GM23338 (cell line): ENCODE results near the gene WNT1. TPM values are rescaled to one million over a fixed set of nuclear protein-coding genes. Genes with fewer than 3 reads are reported as not detected.

Source experiments
- ATAC-seq: fragments of 200-7000 bp; cut with Tn5 transposase; 3 replicates; pipeline ENCODE4 v1.9.1; 2020
- DNase-seq: peaks from one replicate; pipeline ENCODE4 v3.0.0-alpha.2; 2015; ENCODE audit warnings: low spot score
- H2AFZ ChIP-seq: fragments of 200-600 bp; sonication (generic); 2 replicates; pipeline ENCODE4 v1.8.0; 2016; ENCODE audit warnings: antibody characterized with exemption, mild to moderate bottlenecking, moderate library complexity
- H3F3A ChIP-seq: fragments of 200-600 bp; sonication (generic); replicated peaks from 2 replicates; pipeline ENCODE4 v1.8.0; 2017; ENCODE audit warnings: antibody characterized with exemption, mixed run types, low read depth
- H3K27ac ChIP-seq: fragments of 200-600 bp; sonication (generic); 2 replicates; pipeline ENCODE4 v1.6.1; 2016; ENCODE audit warnings: low read depth
- H3K27me3 ChIP-seq: fragments of 200-600 bp; sonication (generic); 2 replicates; pipeline ENCODE4 v1.8.0; 2016; ENCODE audit warnings: mild to moderate bottlenecking, mixed run types, moderate library complexity; ENCODE audit not compliant: insufficient read depth
- H3K36me3 ChIP-seq: fragments of 200-600 bp; sonication (generic); 2 replicates; pipeline ENCODE4 v1.8.0; 2016; ENCODE audit warnings: mild to moderate bottlenecking; ENCODE audit not compliant: insufficient read depth
- H3K4me1 ChIP-seq: fragments of 200-600 bp; sonication (generic); 2 replicates; pipeline ENCODE4 v1.8.0; 2016; ENCODE audit warnings: mild to moderate bottlenecking, moderate library complexity; ENCODE audit not compliant: insufficient read depth
- H3K4me2 ChIP-seq: fragments of 200-600 bp; sonication (generic); 2 replicates; pipeline ENCODE4 v1.7.1; 2017; ENCODE audit warnings: mixed run types
- H3K4me3 ChIP-seq: fragments of 200-600 bp; sonication (generic); 2 replicates; pipeline ENCODE4 v1.6.1; 2016; ENCODE audit warnings: mixed run types
- H3K79me2 ChIP-seq: fragments of 200-600 bp; sonication (generic); replicated peaks from 2 replicates; pipeline ENCODE4 v1.8.0; 2017; ENCODE audit warnings: mild to moderate bottlenecking; ENCODE audit not compliant: insufficient read depth
- H3K9me2 ChIP-seq: fragments of 200-600 bp; sonication (generic); 2 replicates; pipeline ENCODE4 v1.8.0; 2017; ENCODE audit not compliant: insufficient read depth
- H4K20me1 ChIP-seq: fragments of 200-600 bp; sonication (generic); replicated peaks from 2 replicates; pipeline ENCODE4 v1.8.0; 2017; ENCODE audit warnings: mild to moderate bottlenecking; ENCODE audit not compliant: insufficient read depth
- H3K27ac Mint-ChIP-seq: 2 replicates; pipeline ENCODE4 v1.8.0; 2020; ENCODE audit warnings: inconsistent platforms, mild to moderate bottlenecking, moderate library complexity, mixed read lengths
- H3K27me3 Mint-ChIP-seq: 3 replicates; pipeline ENCODE4 v1.8.0; 2022; ENCODE audit warnings: low read depth, mild to moderate bottlenecking, moderate library complexity, mixed read lengths, inconsistent platforms; ENCODE audit not compliant: insufficient read depth, poor library complexity
- H3K36me3 Mint-ChIP-seq: 3 replicates; pipeline ENCODE4 v1.8.0; 2021; ENCODE audit warnings: low read depth, mild to moderate bottlenecking, inconsistent platforms, moderate library complexity, mixed read lengths
- H3K4me1 Mint-ChIP-seq: 3 replicates; pipeline ENCODE4 v1.8.0; 2020; ENCODE audit warnings: mild to moderate bottlenecking, inconsistent platforms, mixed read lengths
- H3K4me3 Mint-ChIP-seq: 3 replicates; pipeline ENCODE4 v1.8.0; 2021; ENCODE audit warnings: moderate library complexity, mild to moderate bottlenecking, inconsistent platforms, mixed read lengths
- H3K9me3 Mint-ChIP-seq: 3 replicates; pipeline ENCODE4 v1.8.0; 2020; ENCODE audit warnings: moderate library complexity, mild to moderate bottlenecking, inconsistent platforms, mixed read lengths
- CREB1 ChIP-seq: fragments of 250-450 bp; sonication (Bioruptor Pico); IDR thresholded peaks from 2 replicates; pipeline ENCODE4 v1.5.0; 2020; ENCODE audit warnings: low read depth, mild to moderate bottlenecking, moderate library complexity
- EZH2 ChIP-seq: fragments of 200-600 bp; sonication (generic); IDR thresholded peaks from one replicate; pipeline ENCODE4 v1.8.0; 2017; ENCODE audit warnings: antibody characterized with exemption, mild to moderate bottlenecking, low read depth; ENCODE audit not compliant: unreplicated experiment
- POLR2AphosphoS5 ChIP-seq: IDR thresholded peaks from 2 replicates; pipeline ENCODE4 v1.6.1; 2016; ENCODE audit warnings: antibody characterized with exemption, low read depth
- polyA plus RNA-seq: library from polyadenylated mRNA; unstranded; fragments of >200 nt; fragmentation: Nextera tagmentation; extraction: Ambion mirVana; gene quantifications from 2 replicates; pipeline ENCODE4 v1.2.1, GENCODE V29; 2016
- total RNA-seq: library from RNA; depleted of rRNA; stranded (reverse); fragments of >200 nt; shearing (Covaris generic); gene quantifications from 2 replicates; pipeline ENCODE4 v1.2.3, GENCODE V29; 2014
- TF ChIP-seq, protein P1 (sequence below): IDR thresholded peaks from 2 replicates; pipeline ENCODE4 v1.6.1; 2016; ENCODE audit warnings: antibody characterized with exemption
- TF ChIP-seq, protein P2 (sequence below): fragments of 250-450 bp; sonication (Bioruptor Pico); IDR thresholded peaks from 2 replicates; pipeline ENCODE4 v1.5.0; 2020; ENCODE audit warnings: mild to moderate bottlenecking, moderate library complexity

WNT1 gene
- total and polyA plus RNA-seq, 2 experiments from 2014 or later = not detected

DNA sequence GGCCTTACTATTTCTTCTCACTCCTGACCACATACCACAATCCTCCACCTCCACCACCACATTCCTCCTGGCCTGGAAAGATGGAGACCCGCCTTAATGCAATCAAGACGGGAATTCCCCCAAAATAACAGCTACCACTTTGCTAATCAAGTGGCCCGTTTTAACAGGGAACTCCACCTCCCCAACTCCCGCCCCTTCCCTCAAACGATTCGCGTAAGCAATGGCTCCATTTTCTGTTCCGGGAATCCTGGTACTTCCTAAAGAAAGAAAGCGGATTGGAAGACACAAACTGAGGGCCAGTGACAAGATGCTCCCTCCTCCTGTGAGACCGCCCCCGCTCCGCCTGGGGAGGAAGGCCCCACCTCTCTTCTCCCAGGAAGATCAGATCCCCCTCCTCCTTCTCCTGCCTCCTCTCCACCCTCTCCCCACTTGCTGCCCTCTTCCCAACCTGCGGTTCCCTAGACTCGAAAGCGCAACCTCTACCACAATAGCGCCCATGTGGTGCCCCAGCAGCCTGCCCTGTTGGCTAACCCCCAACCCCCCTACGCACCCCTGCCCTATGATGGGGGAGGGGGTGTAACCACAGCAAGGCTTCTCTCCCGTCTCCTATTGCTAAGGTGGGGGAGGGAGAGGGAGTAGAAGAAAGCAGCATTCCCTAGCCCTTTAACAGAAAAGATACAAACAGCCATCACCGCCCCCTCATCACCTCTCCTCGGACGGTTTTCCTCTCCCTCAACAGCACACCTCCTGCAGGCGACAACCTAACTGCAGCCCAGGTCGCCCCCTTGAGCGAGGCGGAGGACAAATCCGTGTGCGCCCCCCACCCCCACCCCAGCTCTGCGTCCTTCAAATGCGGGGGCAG is 21.6 kb upstream of the WNT1 start (continued):
- TF ChIP-seq, protein P1, sequence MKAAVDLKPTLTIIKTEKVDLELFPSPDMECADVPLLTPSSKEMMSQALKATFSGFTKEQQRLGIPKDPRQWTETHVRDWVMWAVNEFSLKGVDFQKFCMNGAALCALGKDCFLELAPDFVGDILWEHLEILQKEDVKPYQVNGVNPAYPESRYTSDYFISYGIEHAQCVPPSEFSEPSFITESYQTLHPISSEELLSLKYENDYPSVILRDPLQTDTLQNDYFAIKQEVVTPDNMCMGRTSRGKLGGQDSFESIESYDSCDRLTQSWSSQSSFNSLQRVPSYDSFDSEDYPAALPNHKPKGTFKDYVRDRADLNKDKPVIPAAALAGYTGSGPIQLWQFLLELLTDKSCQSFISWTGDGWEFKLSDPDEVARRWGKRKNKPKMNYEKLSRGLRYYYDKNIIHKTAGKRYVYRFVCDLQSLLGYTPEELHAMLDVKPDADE = 0 out of 2 replicates have a peak, but pooled peaks have one; percentile 42
- no peak for TF ChIP-seq EZH2

DNA sequence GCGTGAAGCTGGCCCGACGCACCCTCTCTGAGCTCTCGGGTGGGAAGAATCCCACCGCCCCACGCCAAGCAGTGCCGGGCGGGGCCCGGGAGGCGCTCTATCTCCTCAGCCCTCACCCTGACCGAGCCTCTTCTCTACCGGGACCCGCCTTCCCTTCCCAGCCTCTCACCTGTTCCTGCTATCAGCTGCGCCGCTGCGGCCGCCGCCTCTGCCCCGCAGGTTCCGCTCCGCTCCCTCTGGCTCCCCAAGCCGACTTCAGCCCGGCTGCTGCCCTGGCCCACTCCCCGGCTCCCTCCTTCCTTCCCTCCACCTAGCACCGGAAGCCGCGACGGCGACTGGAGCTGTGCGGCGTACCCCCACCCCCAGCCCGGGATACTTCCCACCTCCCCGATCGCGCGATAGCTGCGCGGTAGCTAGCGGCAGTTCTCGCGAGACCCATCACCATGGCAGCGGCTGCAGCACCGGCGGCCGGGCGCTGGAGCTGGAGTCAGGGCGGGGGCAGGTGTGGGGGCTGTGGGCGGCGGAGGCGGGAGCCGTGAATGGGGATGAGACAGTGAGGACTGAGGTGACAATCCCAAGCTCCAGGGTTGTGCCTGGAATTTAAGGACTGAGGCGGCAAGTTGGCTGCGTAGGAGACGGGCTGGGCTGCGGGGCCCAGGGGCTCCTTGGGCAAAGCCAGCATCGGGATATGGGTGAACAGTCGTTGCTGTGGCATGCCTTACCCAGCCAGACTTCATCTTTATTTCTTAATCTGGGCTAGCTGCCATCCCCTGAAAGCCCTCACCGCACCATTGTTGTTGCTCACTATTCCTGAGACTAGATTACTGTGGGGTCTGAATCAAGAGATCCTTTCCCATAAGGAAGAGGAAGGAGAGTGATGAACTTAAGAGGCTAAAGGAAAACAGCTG is 20.7 kb upstream of the WNT1 start, which contains the start of gene ARF3:
Gene ARF3 (minus strand): TSS at position 347 of the 908 bp plus-strand sequence. CDS start 16,392 bp downstream, outside the sequence.
- Histone ChIP-seq H4K20me1 (peaks cover 35% of the 10 kb centered on the region), H3F3A (0 out of 2 replicates have a peak, but pooled peaks cover 2% of the 10 kb centered on the region), H3K27ac (peak within 1 kb of the TSS; percentile 92), H3K9me2 (no peaks in the 10 kb centered on the region), H3K36me3 (peaks cover 11% of the 10 kb centered on the region; the same call in 1 of the 2 replicates), H3K27me3 (no peaks in the 10 kb centered on the region), H3K4me2 (peak within 1 kb of the TSS; percentile 88), H3K4me1 (peaks cover 15% of the 10 kb centered on the region), H3K4me3 (peak within 1 kb of the TSS; percentile 87), H2AFZ (peak within 1 kb of the TSS; percentile 99), H3K79me2 (peaks cover 44% of the 10 kb centered on the region)
- H3K36me3 Mint-ChIP-seq = peaks cover 31% of the 10 kb centered on the region
- DNase-seq = peak; percentile 99
- TF ChIP-seq, protein P1 = peak; percentile 58
- TF ChIP-seq POLR2AphosphoS5 (peak; percentile 80), CREB1 (CRISPR knock-in tag) (0 out of 2 replicates have a peak, but pooled peaks have one; percentile 28)
- TF ChIP-seq, protein P2, sequence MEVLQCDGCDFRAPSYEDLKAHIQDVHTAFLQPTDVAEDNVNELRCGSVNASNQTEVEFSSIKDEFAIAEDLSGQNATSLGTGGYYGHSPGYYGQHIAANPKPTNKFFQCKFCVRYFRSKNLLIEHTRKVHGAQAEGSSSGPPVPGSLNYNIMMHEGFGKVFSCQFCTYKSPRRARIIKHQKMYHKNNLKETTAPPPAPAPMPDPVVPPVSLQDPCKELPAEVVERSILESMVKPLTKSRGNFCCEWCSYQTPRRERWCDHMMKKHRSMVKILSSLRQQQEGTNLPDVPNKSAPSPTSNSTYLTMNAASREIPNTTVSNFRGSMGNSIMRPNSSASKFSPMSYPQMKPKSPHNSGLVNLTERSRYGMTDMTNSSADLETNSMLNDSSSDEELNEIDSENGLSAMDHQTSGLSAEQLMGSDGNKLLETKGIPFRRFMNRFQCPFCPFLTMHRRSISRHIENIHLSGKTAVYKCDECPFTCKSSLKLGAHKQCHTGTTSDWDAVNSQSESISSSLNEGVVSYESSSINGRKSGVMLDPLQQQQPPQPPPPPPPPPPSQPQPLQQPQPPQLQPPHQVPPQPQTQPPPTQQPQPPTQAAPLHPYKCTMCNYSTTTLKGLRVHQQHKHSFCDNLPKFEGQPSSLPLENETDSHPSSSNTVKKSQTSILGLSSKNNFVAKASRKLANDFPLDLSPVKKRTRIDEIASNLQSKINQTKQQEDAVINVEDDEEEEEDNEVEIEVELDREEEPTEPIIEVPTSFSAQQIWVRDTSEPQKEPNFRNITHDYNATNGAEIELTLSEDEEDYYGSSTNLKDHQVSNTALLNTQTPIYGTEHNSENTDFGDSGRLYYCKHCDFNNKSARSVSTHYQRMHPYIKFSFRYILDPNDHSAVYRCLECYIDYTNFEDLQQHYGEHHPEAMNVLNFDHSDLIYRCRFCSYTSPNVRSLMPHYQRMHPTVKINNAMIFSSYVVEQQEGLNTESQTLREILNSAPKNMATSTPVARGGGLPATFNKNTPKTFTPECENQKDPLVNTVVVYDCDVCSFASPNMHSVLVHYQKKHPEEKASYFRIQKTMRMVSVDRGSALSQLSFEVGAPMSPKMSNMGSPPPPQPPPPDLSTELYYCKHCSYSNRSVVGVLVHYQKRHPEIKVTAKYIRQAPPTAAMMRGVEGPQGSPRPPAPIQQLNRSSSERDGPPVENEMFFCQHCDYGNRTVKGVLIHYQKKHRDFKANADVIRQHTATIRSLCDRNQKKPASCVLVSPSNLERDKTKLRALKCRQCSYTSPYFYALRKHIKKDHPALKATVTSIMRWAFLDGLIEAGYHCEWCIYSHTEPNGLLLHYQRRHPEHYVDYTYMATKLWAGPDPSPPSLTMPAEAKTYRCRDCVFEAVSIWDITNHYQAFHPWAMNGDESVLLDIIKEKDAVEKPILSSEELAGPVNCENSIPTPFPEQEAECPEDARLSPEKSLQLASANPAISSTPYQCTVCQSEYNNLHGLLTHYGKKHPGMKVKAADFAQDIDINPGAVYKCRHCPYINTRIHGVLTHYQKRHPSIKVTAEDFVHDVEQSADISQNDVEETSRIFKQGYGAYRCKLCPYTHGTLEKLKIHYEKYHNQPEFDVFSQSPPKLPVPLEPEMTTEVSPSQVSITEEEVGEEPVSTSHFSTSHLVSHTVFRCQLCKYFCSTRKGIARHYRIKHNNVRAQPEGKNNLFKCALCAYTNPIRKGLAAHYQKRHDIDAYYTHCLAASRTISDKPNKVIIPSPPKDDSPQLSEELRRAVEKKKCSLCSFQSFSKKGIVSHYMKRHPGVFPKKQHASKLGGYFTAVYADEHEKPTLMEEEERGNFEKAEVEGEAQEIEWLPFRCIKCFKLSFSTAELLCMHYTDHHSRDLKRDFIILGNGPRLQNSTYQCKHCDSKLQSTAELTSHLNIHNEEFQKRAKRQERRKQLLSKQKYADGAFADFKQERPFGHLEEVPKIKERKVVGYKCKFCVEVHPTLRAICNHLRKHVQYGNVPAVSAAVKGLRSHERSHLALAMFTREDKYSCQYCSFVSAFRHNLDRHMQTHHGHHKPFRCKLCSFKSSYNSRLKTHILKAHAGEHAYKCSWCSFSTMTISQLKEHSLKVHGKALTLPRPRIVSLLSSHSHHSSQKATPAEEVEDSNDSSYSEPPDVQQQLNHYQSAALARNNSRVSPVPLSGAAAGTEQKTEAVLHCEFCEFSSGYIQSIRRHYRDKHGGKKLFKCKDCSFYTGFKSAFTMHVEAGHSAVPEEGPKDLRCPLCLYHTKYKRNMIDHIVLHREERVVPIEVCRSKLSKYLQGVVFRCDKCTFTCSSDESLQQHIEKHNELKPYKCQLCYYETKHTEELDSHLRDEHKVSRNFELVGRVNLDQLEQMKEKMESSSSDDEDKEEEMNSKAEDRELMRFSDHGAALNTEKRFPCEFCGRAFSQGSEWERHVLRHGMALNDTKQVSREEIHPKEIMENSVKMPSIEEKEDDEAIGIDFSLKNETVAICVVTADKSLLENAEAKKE (CRISPR knock-in tag) = no peak
- peak within 1 kb of the TSS; percentile 97 for H3K4me3 Mint-ChIP-seq
- H3K9me3 Mint-ChIP-seq = no peaks in the 10 kb centered on the region; the same call in 2 of the 3 replicates
- peak; percentile 89 for ATAC-seq
- H3K27me3 Mint-ChIP-seq = peaks cover 17% of the 10 kb centered on the region
- peak within 1 kb of the TSS; percentile 97 for H3K27ac Mint-ChIP-seq
- H3K4me1 Mint-ChIP-seq = peaks cover 27% of the 10 kb centered on the region
